ENCODE results near the gene MORN1.

GRCh38 chr1:2290171-2290578, 101.2 kb downstream of the MORN1 start:
- TF ChIP-seq CTCF (IDR thresholded peaks at IDR 0.05) (no peak), POLR2A (IDR thresholded peaks at IDR 0.05) (no peak)
